Uterus (tissue), 2 donors: ENCODE data around the gene OGFOD1.

ENCODE experiments used
- POLR2A ChIP-seq, 2 donors: fragments of 450-650 bp; IDR thresholded peaks; one replicate each; pipeline ENCODE4 v1.6.1; 2016; ENCODE audit warnings: antibody characterized with exemption in 2 of 2, mild to moderate bottlenecking in 1 of 2, moderate library complexity in 1 of 2
- TF ChIP-seq, protein P1 (sequence below), 4 experiments: fragments of 200-600 bp in 2 of 4; fragments of 450-650 bp in 2 of 4; sonication (generic) in 2 of 4; IDR thresholded peaks; one replicate each; pipeline ENCODE4 v1.5.1; 2016 to 2019; ENCODE audit warnings: antibody characterized with exemption in 4 of 4, mild to moderate bottlenecking in 2 of 4, moderate library complexity in 1 of 4

- TF ChIP-seq, protein P1, sequence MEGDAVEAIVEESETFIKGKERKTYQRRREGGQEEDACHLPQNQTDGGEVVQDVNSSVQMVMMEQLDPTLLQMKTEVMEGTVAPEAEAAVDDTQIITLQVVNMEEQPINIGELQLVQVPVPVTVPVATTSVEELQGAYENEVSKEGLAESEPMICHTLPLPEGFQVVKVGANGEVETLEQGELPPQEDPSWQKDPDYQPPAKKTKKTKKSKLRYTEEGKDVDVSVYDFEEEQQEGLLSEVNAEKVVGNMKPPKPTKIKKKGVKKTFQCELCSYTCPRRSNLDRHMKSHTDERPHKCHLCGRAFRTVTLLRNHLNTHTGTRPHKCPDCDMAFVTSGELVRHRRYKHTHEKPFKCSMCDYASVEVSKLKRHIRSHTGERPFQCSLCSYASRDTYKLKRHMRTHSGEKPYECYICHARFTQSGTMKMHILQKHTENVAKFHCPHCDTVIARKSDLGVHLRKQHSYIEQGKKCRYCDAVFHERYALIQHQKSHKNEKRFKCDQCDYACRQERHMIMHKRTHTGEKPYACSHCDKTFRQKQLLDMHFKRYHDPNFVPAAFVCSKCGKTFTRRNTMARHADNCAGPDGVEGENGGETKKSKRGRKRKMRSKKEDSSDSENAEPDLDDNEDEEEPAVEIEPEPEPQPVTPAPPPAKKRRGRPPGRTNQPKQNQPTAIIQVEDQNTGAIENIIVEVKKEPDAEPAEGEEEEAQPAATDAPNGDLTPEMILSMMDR (IDR thresholded peaks at IDR 0.05), result no peak
- no peak for TF ChIP-seq POLR2A (IDR thresholded peaks at IDR 0.05)
Measured at GRCh38 chr16:56493126-56493525, 41.8 kb downstream of the OGFOD1 start.
